Esophagus muscularis mucosa (tissue), 4 donors: Measurements from ENCODE around the gene SIRT2.

Experiments
- EP300 ChIP-seq: sonication (generic); formaldehyde crosslinking; IDR thresholded peaks from one replicate; pipeline ENCODE4 v1.6.1; 2017; ENCODE audit warnings: antibody characterized with exemption
- POLR2A ChIP-seq: fragments of 450-650 bp; IDR thresholded peaks from one replicate; pipeline ENCODE4 v1.6.1; 2017; ENCODE audit warnings: antibody characterized with exemption, moderate library complexity, mild to moderate bottlenecking, low read depth
- TF ChIP-seq, protein P1 (sequence below), 3 experiments: fragments of 200-600 bp in 2 of 3; fragments of 450-650 bp in 1 of 3; sonication (generic) in 2 of 3; IDR thresholded peaks; one replicate each; pipeline ENCODE4 v1.5.1; 2017 to 2019; ENCODE audit warnings: antibody characterized with exemption in 3 of 3, mild to moderate bottlenecking in 2 of 3, moderate library complexity in 1 of 3

DNA sequence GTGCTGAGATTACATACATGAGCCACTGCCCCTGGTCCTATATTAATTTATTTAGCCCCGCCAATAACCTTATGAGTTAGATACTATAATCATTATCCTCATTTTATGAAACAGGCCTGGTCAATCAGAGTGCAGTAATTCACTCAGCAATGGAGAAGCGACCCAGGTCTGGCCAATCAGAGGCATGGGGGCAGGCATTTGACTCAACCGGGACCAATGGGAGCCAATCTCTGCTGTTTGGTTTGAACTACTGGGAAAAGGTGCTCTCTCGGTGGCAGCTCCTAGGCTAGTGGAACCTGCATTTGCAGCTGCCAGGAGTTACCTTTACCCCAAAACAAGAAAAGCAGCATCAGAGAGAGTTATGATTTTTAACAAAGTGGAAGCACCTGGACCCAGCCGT, 6.6 kb downstream of the SIRT2 start:
- TF ChIP-seq, protein P1, sequence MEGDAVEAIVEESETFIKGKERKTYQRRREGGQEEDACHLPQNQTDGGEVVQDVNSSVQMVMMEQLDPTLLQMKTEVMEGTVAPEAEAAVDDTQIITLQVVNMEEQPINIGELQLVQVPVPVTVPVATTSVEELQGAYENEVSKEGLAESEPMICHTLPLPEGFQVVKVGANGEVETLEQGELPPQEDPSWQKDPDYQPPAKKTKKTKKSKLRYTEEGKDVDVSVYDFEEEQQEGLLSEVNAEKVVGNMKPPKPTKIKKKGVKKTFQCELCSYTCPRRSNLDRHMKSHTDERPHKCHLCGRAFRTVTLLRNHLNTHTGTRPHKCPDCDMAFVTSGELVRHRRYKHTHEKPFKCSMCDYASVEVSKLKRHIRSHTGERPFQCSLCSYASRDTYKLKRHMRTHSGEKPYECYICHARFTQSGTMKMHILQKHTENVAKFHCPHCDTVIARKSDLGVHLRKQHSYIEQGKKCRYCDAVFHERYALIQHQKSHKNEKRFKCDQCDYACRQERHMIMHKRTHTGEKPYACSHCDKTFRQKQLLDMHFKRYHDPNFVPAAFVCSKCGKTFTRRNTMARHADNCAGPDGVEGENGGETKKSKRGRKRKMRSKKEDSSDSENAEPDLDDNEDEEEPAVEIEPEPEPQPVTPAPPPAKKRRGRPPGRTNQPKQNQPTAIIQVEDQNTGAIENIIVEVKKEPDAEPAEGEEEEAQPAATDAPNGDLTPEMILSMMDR (IDR thresholded peaks at IDR 0.05): no peak
- TF ChIP-seq POLR2A (no peak), EP300 (no peak)
